HS-5 (cell line): ENCODE data around the gene PSME2.
"Not testable (repeated sequence)": the region's sequence is repeated elsewhere in the genome, so short reads cannot be mapped to it uniquely, and the experiment has no call there.

Experiments
- DNase-seq: peaks from one replicate; pipeline ENCODE4 v3.0.0-alpha.2; 2012; ENCODE audit warnings: low read depth

The PSME2 gene

DNA sequence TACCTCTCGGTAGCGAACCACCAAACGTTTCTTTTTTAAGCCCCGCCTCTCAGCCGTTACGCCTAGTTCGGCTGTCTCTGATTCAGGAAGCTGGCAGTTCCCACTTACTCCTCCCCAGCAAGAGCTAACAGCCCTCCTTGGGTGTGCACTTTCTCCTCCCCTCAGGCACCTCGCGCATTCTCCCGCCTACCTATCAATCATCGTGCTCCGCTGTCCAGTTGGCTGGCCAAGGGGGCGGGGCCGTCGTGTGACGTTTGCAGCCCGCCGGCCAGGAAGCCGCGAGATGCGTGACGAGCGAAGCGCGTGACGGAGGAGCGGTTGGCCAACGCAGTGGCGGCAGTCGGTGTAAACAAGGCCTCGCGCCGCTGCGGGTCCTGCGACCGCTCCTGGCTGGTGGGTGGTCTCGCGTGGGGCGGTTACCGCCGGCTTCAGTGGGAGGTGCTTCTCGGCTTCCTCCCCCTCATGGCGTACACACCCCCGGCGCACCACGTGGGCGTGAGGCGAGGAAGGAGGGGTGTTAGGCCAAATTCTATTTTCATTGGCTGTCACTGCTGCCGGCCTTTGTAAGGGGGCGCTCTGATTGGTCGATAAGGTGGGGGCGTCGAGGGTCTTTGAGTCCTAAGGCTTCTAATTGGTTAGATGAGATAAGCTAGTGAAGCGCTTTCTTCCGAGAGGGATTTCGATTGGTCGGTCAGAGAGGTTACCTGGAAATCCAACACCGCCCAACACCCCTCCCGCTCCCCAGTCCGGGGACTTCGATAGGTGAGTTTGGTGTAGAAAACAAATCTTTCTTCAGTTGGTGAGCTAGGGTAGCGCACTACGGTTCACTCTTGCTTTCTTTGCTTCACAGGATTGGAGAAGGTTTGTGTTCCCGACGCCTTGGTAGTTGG, 31.6 kb downstream of the PSME2 start, which contains the start of the genes DCAF11 and NRL:
Gene DCAF11 (plus strand): TSS at position 246 of the 890 bp plus-strand sequence. CDS start 818 bp downstream, outside the sequence.
Gene NRL (minus strand): TSS at position 418 of the 890 bp plus-strand sequence. CDS start 32,101 bp downstream, outside the sequence.
- peak; percentile 96 for DNase-seq

DNA sequence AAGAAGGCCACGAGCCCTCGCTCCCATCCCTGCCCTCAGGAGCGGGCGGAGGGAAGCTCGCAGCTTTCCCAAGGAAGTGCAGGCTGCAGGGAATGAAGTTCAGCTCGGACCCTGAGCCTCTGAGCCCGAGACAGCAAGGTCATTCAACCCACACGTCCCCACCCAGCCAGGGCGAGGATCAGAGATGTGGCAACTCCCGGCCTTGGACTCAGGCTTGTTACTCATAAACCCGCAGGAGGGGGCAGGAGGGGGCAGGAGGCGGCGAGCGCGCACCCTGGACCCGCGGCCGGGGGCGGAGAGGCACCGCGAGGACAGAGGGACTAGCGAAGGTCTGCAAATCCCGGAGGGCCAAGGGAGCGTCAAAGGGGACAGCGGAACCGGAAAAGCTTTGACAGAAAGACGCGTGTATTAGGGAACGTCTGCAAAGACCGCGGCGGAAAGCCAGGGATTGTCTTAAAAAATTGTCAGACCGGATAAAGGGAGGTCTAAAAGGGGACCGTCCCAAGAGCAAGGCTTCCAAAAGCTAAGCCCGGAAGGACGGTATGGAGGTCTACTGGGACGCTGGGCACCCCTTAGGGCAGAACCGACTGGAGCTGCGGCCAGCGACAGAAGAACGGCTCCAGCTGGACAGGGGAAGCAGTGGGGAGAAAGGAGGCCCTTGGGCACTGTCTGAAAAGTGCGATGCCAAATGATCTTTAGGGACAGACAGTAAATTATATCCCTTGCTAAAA, 32.4 kb downstream of the PSME2 start:
- no peak for DNase-seq

DNA sequence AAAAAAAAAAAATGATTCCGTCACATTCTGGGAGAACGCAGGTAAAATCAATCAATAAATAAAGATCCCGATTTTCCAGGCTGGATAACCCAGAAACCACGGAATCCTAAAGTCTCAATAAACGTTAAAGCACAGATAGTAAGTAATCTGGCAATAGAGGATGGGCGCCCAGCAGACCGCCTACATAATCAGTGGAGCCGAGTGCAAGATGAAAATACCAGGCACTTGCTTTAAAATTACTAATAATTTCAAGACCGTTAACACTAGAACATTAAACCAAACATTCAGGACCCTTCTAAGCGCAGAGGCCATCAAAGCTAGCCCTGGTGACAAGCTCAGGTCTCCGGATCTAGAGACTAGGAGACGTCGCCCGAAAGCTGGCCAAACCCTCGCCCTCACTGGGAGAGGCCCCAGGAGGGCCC, 33.0 kb downstream of the PSME2 start:
- no peak for DNase-seq

DNA sequence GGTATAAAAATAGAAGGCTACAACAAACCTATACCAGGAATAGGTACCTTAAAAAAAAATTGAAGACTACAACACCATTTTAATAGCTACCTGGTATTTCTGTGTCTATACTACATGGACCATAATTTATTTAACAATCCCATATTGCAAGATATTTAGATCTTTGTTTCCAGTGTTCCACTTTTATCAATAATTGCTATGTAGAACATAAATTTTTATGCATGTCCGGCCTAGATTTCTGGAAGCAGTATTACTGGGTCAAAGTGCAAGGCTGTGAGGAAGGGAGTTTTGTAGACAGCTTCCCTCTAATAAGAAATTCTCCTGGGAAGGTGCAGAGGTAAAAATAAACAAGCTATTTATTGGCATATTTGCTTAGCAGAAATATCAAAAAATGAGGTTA, 35.9 kb downstream of the PSME2 start:
- no peak for DNase-seq

DNA sequence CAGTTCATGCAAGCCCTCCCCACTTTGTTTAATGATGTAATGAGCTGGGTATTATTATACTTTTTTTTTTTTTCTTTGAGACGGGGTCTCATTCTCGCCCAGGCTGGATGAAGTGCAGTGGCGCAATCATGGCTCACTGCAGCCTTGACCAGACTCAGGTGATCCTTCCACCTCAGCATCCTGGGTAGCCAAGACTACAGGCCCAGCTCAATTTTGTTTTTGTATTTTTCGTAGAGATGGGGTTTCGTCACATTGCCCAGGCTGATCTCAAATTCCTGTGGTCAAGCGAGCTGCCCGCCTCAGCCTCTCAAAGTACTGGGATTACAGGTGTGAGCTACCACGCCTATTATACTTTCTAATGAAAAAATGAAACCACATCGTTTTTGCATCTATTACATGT, 36.4 kb downstream of the PSME2 start:
- no peak for DNase-seq

DNA sequence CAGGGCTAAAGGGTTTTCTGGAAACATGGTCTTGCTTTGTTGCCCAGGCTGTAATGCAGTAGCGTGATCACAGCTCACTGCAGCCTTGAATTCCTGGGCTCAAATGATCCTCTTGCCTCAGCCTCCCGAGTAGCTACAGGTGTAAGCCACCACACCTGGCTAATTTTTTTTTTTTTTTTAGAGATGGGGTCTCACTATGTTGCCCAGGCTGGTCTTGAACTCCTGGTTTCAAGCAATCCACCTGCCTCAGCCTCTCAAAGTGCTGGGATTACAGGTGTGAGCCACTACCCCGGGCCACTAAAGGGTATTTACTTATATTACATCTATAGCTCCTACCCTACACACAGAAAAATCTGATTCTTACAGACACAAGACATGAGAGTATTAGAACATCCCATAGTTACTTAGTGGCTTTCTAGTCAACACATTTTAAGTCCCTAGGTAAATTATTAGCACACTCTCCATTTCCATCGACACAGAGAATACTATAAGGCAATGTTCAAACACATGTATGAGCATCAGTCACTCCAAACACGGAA, 38.0 kb downstream of the PSME2 start:
- DNase-seq, result no peak

DNA sequence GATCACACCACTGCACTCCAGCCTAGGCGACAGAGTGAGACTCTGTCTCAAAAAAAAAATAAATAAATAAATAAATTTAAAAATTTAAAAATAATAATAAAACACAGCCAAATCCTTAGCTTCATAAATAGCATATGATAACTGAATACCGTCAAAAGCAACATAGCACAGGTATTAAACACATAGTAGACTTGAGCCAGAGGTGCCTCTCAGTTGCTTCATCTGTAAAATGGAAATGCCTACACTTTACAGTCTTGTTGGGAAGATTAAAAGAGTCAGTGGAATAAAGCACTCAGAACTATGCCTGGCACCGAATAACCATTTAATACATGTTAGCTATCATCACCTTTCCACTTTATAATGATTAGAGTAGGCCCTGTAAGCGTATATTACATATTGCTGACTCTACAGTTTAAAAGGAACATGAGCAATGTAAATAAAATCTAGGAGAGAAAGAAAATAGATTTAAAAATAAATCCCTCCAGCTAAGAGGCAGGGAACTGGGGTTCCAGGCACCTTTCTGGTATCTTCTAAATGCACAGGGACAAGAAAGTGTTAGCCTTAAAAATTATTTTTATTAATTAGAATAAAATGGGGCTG, 39.6 kb downstream of the PSME2 start:
- DNase-seq, result no peak

DNA sequence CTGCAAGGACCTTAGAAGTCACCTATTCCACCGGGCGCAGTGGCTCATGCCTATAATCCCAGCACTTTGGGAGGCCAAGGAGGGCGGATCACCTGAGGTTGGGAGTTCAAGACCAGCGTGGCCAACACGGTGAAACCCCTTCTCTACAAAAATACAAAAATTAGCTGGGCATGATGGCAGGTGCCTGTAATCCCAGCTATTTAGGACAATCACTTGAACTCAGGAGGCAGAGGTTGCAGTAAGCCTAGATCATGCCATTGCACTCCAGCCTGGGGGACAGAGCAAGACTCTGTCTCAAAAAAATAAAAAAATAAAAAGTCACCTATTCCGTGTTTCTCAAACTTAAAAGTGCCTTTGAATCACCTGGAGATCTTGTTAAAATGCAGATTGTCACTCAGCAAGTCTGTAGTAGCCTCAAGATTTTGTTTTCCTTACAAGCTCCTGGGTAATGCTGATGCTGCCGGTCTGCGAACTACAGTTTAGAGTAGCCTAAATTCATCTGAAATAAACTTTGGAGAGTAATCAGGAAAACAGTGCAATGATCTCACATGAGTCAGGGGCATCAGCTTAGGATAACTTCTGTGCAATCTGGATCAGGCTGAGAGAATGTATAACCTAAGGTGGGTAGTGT, 40.7 kb downstream of the PSME2 start:
- not testable (repeated sequence) for DNase-seq

DNA sequence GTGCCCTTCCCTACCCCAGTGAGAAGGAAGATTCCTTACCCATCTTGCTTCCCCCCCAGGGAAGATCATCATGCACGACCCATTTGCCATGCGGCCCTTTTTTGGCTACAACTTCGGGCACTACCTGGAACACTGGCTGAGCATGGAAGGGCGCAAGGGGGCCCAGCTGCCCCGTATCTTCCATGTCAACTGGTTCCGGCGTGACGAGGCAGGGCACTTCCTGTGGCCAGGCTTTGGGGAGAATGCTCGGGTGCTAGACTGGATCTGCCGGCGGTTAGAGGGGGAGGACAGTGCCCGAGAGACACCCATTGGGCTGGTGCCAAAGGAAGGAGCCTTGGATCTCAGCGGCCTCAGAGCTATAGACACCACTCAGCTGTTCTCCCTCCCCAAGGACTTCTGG, 43.0 kb downstream of the PSME2 start:
- no peak for DNase-seq

DNA sequence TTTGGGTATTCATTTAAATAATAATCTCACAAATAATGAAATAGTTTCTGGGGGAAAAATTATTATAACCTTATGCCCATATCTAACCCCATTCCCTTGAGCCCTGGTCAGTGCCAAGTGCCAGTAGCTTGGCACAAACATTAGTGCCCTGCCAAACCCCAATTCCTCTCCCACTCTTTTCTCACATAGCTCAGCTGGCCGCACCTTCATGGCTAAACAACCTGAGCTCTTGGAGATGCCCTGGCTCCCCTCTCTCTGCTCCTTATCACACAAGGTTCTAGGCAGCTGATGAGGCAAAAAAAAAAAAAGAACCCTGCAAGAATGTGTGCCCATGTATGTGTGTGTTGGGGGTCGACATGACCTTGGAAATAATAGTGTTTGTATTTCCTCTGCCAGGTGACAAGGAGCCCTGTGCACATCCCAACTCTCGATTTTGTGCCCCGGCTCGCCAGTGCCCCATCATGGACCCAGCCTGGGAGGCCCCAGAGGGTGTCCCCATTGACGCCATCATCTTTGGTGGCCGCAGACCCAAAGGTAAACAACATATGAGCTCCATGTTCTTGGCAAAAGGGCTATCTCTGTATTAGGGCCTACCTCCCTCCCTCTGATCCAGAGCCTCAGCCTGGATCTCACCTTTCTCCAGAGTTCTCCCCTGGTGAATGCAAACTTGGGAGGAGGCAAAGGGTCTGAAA, 43.9 kb downstream of the PSME2 start:
- no peak for DNase-seq

DNA sequence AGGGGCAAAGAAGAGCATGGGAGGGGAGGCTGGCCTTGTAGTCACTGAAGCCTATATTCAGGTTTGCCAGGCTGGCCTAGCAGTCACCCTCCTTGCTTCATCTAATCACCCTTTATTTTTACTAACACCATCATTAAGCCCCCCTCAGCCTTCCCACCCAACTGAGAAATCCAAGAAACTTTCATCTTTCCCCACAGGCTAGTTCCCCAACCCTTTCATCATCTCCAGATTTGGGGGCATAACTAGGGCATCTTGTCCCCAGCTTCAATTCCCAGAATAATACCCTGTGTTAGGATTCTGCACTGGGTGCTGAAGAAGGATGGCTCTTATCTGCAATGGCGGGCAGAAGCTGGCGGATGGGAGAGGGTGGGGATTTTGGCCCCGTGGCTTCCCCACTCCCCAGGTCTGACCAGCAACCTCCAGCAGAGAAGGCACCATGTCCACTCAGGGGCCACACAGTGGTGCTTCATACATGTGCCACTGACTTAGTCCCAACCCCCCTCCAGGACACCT, 45.4 kb downstream of the PSME2 start:
- no peak for DNase-seq

DNA sequence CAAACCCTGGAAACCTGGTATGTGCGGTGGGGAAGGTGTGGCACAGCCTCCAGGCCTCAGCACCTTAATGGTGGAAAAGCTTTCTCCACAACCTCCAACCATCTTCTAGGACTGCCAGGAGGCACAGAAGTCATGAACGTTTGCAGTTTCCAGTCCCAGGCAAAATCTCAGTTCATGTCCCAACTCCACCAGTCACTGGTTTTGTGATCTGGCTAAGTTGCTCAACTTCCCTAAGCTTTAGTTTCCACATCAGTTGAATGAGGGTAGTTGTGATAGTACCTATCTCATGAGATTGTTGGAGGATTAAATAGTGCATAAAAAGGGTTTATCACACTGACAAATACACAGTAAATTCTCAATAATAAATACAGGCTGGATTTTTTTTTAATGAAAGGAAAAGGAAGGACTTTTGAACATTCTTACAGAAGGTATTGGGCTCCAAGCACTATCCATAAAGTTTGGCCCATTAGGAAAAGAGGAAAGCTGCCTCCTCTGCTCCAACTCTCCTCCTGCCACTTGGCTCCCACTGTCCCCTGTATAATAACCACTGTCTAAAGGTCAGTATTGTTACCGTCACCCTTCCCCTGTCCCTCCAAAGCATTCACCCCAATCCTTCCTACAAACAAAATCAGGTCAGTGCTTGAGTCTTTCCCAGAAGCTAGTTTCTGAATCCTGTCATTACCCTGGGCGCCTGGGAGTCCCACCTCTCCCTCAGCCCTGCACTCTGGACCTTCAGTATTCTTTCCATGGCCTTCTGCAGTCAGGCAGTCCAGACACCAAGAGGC, 46.0 kb downstream of the PSME2 start:
- DNase-seq, result no peak

DNA sequence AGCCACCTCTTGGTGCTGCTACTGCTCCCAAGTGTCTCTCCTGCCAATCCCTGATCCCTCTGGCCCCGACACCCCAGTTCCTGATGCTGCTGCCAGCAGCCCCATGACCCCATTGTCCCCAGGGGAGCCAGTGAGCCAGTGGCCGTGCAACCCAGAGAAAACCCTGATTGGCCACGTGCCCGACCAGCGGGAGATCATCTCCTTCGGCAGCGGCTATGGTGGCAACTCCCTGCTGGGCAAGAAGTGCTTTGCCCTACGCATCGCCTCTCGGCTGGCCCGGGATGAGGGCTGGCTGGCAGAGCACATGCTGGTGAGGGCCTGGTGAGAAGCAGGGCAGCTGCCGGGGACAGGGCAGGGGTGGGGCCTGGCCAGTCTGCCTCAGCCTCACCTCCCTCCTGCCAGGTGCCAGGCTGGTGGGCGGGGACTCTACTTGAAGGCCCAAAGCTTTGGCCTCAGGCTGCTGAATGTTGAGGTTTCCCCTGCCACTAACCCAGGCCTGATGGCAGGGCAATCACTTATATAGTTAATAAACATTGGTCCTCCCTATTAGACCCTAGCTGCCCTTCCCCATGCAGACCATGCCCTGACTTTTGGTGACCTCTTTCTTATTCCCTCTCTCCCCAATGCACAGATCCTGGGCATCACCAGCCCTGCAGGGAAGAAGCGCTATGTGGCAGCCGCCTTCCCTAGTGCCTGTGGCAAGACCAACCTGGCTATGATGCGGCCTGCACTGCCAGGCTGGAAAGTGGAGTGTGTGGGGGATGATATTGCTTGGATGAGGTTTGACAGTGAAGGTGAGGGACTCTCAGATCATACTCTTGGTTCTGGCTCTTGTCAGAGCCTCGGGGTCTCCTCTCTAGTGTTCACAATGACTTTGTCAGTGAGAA, 47.2 kb downstream of the PSME2 start:
- no peak for DNase-seq

DNA sequence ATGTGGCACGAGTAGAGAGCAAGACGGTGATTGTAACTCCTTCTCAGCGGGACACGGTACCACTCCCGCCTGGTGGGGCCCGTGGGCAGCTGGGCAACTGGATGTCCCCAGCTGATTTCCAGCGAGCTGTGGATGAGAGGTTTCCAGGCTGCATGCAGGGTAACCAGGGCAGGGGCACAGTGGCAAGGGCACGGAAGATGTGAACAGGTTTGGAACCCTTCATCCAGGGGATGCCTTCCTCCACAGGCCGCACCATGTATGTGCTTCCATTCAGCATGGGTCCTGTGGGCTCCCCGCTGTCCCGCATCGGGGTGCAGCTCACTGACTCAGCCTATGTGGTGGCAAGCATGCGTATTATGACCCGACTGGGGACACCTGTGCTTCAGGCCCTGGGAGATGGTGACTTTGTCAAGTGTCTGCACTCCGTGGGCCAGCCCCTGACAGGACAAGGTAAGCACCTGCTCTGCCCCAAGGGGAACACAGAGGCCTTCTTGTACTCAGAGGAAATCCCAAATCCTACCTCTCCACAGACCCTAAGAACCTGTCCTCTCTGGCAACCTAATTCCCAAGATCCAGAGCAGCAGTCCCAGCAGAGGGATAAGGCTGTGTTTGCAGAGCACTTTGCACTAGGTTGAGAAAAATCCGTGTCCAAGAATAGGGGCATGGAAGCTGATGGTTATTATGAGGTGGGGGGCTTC, 48.0 kb downstream of the PSME2 start:
- no peak for DNase-seq

DNA sequence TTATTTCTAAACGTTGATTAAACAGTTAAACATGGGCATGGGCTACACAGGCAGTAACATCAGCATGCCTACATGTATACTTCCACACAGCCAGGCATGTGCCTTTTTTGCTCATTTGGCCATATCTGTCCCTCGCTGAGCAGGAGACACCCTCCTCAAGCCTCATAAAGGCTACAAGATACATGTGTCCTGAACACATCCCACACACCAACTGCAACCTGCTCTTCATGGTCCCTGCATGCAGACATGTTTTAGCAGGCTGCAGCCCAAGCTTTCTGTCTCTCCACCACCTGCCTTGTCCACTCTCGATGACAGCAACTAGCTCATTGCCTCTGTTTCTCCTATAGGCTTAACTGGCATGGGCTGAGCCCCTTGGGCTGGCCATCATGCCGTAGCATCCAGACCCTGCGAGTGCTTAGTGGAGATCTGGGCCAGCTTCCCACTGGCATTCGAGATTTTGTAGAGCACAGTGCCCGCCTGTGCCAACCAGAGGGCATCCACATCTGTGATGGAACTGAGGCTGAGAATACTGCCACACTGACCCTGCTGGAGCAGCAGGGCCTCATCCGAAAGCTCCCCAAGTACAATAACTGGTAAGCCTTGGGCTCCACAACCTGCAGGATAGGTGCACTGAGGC, 49.7 kb downstream of the PSME2 start:
- no peak for DNase-seq

DNA sequence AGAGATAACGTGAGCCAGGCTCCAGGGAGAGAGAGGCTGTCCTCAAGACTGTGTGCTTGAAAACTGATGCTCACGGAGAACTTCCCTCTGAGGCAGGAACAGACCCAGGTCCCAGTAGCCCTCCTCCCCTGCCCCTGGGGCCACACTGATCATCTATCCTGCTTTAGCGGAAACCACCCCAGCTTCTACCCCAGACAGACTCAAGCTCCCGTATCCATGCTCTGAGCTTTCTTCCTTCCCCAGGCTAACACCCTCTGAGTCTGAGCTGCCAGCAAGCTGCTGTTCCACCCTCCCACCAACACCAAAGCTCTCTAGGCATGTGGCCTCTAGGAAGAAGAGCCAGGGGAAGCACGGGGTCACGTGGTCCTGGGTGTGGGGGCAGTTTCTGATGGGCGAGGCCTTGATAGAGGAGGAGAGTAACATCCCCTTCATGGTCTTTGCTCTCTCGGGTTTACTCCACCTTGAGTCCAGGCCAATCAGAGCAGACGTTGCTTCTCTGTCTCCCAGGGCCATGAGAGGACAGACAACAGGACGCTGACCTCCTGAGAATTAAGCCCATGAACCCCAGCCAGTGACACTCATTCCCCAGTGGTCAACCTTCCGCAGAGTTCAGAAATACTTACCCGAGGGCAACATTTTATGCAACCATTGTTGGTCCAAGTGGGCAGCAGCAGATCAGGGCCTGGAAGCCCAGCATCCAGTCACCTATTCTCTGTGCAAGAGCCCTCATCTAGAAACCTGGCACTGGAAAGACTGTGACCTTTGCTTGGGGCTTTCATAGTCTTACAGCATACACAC, 50.9 kb downstream of the PSME2 start:
- DNase-seq, result no peak

DNA sequence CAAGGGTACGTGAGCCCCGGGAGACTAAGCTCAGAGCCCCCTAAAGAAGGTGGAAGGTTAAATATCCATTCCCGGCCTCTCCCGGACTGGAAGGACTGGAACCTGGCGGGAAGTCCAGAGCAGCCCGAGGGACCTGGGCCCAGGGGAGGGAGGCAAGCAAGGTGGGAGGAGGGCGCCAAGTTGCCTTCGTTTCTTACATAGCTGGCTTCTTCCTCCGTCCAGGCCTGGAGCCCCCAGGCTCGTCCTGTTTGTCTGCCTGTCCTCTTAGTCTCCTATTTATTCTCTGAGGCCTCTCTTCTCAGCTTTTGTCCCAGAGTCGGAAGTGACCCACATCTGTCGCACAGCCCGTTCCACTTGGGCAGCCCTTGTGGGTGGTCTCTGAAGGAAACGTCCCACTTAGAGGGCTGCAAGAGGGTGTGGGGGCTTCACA, 51.6 kb downstream of the PSME2 start:
- no peak for DNase-seq
